KOPT-K1 (cell line): Measurements from ENCODE around the gene AHSP.
A peak's percentile ranks its signal among the peaks of the same experiment; 100 is the strongest.
"Not testable (repeated sequence)": the region's sequence is repeated elsewhere in the genome, so short reads cannot be mapped to it uniquely, and the experiment has no call there.

Experiments used
- H3K27ac ChIP-seq: fragments of 200-600 bp; sonication (generic); 2 replicates; pipeline ENCODE4 v1.5.1; 2016; ENCODE audit warnings: antibody characterized with exemption, mild to moderate bottlenecking, low read depth, low read length; ENCODE audit not compliant: poor library complexity, severe bottlenecking
- H3K36me3 ChIP-seq: fragments of 200-600 bp; sonication (generic); 2 replicates; pipeline ENCODE4 v1.5.1; 2017; ENCODE audit warnings: antibody characterized with exemption, mild to moderate bottlenecking, low read length, moderate library complexity; ENCODE audit not compliant: insufficient read depth
- H3K9me3 ChIP-seq: fragments of 200-600 bp; sonication (generic); 2 replicates; pipeline ENCODE4 v1.5.1; 2017; ENCODE audit warnings: antibody characterized with exemption, low read length, mild to moderate bottlenecking; ENCODE audit not compliant: insufficient read depth, poor library complexity, severe bottlenecking

AHSP gene

GRCh38 chr16:31489616-31490584, 37.8 kb upstream of the AHSP start:
- peaks cover 41% of the 10 kb centered on the region; the same call in 1 of the 2 replicates for H3K36me3 ChIP-seq

GRCh38 chr16:31491778-31492418, 35.8 kb upstream of the AHSP start:
- peaks cover 55% of the 10 kb centered on the region; the same call in 1 of the 2 replicates for H3K36me3 ChIP-seq
- H3K9me3 ChIP-seq, result no peaks in the 10 kb centered on the region
- no peak overlapping the region for H3K27ac ChIP-seq

More at GRCh38 chr16:31489616-31490584, 37.8 kb upstream of the AHSP start:
- Histone ChIP-seq H3K9me3 (no peaks in the 10 kb centered on the region), H3K27ac (no peak overlapping the region)

- H3K27ac ChIP-seq, result no peak overlapping the region
- no peaks in the 10 kb centered on the region for H3K9me3 ChIP-seq
- H3K36me3 ChIP-seq, result peaks cover 69% of the 10 kb centered on the region
Observed at GRCh38 chr16:31493506-31494125, 34.1 kb upstream of the AHSP start.

GRCh38 chr16:31496670-31497069, 31.0 kb upstream of the AHSP start:
- Histone ChIP-seq H3K27ac (no peak overlapping the region), H3K9me3 (no peaks in the 10 kb centered on the region), H3K36me3 (peaks cover 72% of the 10 kb centered on the region)

GRCh38 chr16:31498493-31498892, 29.2 kb upstream of the AHSP start:
- Histone ChIP-seq H3K36me3 (peaks cover 54% of the 10 kb centered on the region), H3K9me3 (no peaks in the 10 kb centered on the region), H3K27ac (no peak overlapping the region)

GRCh38 chr16:31499928-31500327, 27.8 kb upstream of the AHSP start:
- H3K27ac ChIP-seq, result no peak overlapping the region
- H3K9me3 ChIP-seq, result no peaks in the 10 kb centered on the region
- H3K36me3 ChIP-seq, result peaks cover 45% of the 10 kb centered on the region

- Histone ChIP-seq H3K9me3 (no peaks in the 10 kb centered on the region), H3K27ac (no peak overlapping the region)
Observed at GRCh38 chr16:31501226-31501965, 26.3 kb upstream of the AHSP start.

GRCh38 chr16:31501966-31502348, 25.7 kb upstream of the AHSP start:
- Histone ChIP-seq H3K36me3 (peaks cover 31% of the 10 kb centered on the region), H3K9me3 (no peaks in the 10 kb centered on the region), H3K27ac (no peak overlapping the region)

More at GRCh38 chr16:31501226-31501965, 26.3 kb upstream of the AHSP start:
- H3K36me3 ChIP-seq, result peaks cover 36% of the 10 kb centered on the region

GRCh38 chr16:31502981-31503380, 24.7 kb upstream of the AHSP start:
- H3K9me3 ChIP-seq, result no peaks in the 10 kb centered on the region
- peaks cover 24% of the 10 kb centered on the region for H3K36me3 ChIP-seq
- H3K27ac ChIP-seq, result no peak overlapping the region

- not testable (repeated sequence) for H3K27ac ChIP-seq, H3K9me3 ChIP-seq
- H3K36me3 ChIP-seq, result peaks cover 18% of the 10 kb centered on the region
Observed at GRCh38 chr16:31503555-31503954, 24.1 kb upstream of the AHSP start.

- Histone ChIP-seq H3K36me3 (peaks cover 12% of the 10 kb centered on the region; the same call in 1 of the 2 replicates), H3K9me3 (no peaks in the 10 kb centered on the region), H3K27ac (no peak overlapping the region)
Observed at GRCh38 chr16:31504159-31504558, 23.5 kb upstream of the AHSP start.

- Histone ChIP-seq H3K27ac (no peak overlapping the region), H3K9me3 (no peaks in the 10 kb centered on the region), H3K36me3 (0 out of 2 replicates have a peak, but pooled peaks cover under 1% of the 10 kb centered on the region)
Observed at GRCh38 chr16:31505483-31505882, 22.2 kb upstream of the AHSP start.

GRCh38 chr16:31507617-31507928, 20.1 kb upstream of the AHSP start:
- peak overlapping the region; percentile 77 for H3K27ac ChIP-seq
- peaks cover 1% of the 10 kb centered on the region for H3K9me3 ChIP-seq
- no peaks in the 10 kb centered on the region for H3K36me3 ChIP-seq

- peaks cover 7% of the 10 kb centered on the region for H3K9me3 ChIP-seq
- no peaks in the 10 kb centered on the region for H3K36me3 ChIP-seq
- H3K27ac ChIP-seq, result peak within 1 kb of the TSS; percentile 77
Observed at GRCh38 chr16:31507929-31508705, 19.6 kb upstream of the AHSP start, which contains the start of gene RUSF1. Gene RUSF1 (minus strand): TSS chr16:31508391. CDS start chr16:31508373, 18 bp downstream.
